ENCODE results near the gene TMEM175. TPM values are rescaled to one million over a fixed set of nuclear protein-coding genes. Genes with fewer than 3 reads are reported as not detected.
A peak's percentile ranks its signal among the peaks of the same experiment; 100 is the strongest.

The TMEM175 gene
- total and polyA plus RNA-seq, 2 of the 13 experiments (the other 11 are each of a cell fraction or from before 2014, with no cell fraction given): 5.1 to 9.9 TPM

- TF ChIP-seq ZNF367 (CRISPR knock-in tag; IDR thresholded peaks at IDR 0.05; ENCODE audit: borderline replicate concordance) (no peak), IRF2 (CRISPR knock-in tag; IDR thresholded peaks at IDR 0.05) (no peak), CEBPB (IDR thresholded peaks at IDR 0.05; ENCODE audit: borderline replicate concordance, low read depth, low read length) (peak; percentile 28; the same call in 1 of the 2 replicates), ATRX (CRISPR knock-in tag; IDR thresholded peaks at IDR 0.05; ENCODE audit: borderline replicate concordance) (no peak), ZFP37 (CRISPR knock-in tag; IDR thresholded peaks at IDR 0.05; ENCODE audit: borderline replicate concordance) (0 out of 2 replicates have a peak, but pooled peaks have one; percentile 3), DMTF1 (CRISPR knock-in tag; IDR thresholded peaks at IDR 0.05) (no peak), YEATS4 (CRISPR knock-in tag; IDR thresholded peaks at IDR 0.05; ENCODE audit: borderline replicate concordance) (no peak), KLF6 (CRISPR knock-in tag; IDR thresholded peaks at IDR 0.05) (no peak), ZNF598 (CRISPR knock-in tag; IDR thresholded peaks at IDR 0.05; ENCODE audit: borderline replicate concordance) (no peak), ZNF17 (CRISPR knock-in tag; IDR thresholded peaks at IDR 0.05) (no peak), ZFYVE20 (CRISPR knock-in tag; IDR thresholded peaks at IDR 0.05; ENCODE audit: borderline replicate concordance, low read depth) (no peak), GATA4 (IDR thresholded peaks at IDR 0.05; ENCODE audit: borderline replicate concordance, low read depth) (no peak), HNRNPLL (IDR thresholded peaks at IDR 0.05; ENCODE audit: low read depth, low read length, poor library complexity, severe bottlenecking) (peak; percentile 15), ZBED4 (CRISPR knock-in tag; IDR thresholded peaks at IDR 0.05; ENCODE audit: borderline replicate concordance) (no peak), ZNF687 (CRISPR knock-in tag; IDR thresholded peaks at IDR 0.05) (no peak), ZNF724P (CRISPR knock-in tag; IDR thresholded peaks at IDR 0.05; ENCODE audit: borderline replicate concordance) (0 out of 2 replicates have a peak, but pooled peaks have one; percentile 12)
Observed at GRCh38 chr4:991451-992296, 59.4 kb downstream of the TMEM175 start (continued).

Measured in HepG2 (cell line).